Neuronal stem cell (in vitro differentiated cells): ENCODE measurements around the gene DGLUCY.
A peak's percentile ranks its signal among the peaks of the same experiment; 100 is the strongest.

Source experiments
- DNase-seq: peaks from one replicate; pipeline ENCODE4 v3.0.0-alpha.2; 2013; ENCODE audit warnings: low spot score
- H2AFZ ChIP-seq: one replicate; pipeline ENCODE4 v1.6.1; 2013; ENCODE audit warnings: mild to moderate bottlenecking, low read length, inconsistent platforms
- H2AK5ac ChIP-seq: 2 replicates; pipeline ENCODE4 v1.6.1; 2013; ENCODE audit warnings: low read depth, mild to moderate bottlenecking, inconsistent platforms, low read length, moderate library complexity, mixed read lengths
- H2BK120ac ChIP-seq: 2 replicates; pipeline ENCODE4 v1.6.1; 2013; ENCODE audit warnings: low read depth, mild to moderate bottlenecking, inconsistent platforms, low read length, moderate library complexity, mixed read lengths
- H2BK12ac ChIP-seq: one replicate; pipeline ENCODE4 v1.6.1; 2013; ENCODE audit warnings: low read length, inconsistent platforms
- H2BK15ac ChIP-seq: 2 replicates; pipeline ENCODE4 v1.6.1; 2013; ENCODE audit warnings: mild to moderate bottlenecking, low read length, inconsistent platforms, mixed read lengths
- H2BK5ac ChIP-seq: one replicate; pipeline ENCODE4 v1.6.1; 2013; ENCODE audit warnings: inconsistent platforms, mild to moderate bottlenecking, low read length, moderate library complexity
- H3K14ac ChIP-seq: one replicate; pipeline ENCODE4 v1.6.1; 2013; ENCODE audit warnings: low read length, inconsistent platforms
- H3K18ac ChIP-seq: 2 replicates; pipeline ENCODE4 v1.6.1; 2013; ENCODE audit warnings: low read length, inconsistent platforms
- H3K23ac ChIP-seq: 2 replicates; pipeline ENCODE4 v1.6.1; 2013; ENCODE audit warnings: low read depth, mild to moderate bottlenecking, mixed read lengths, low read length, inconsistent platforms; ENCODE audit not compliant: poor library complexity
- H3K27ac ChIP-seq: replicated peaks from 3 replicates; pipeline ENCODE4 v1.5.1; 2013; ENCODE audit warnings: low read length, inconsistent platforms
- H3K27me3 ChIP-seq, 3 experiments: 2 replicates each; pipeline ENCODE4 v1.6.1; 2013; ENCODE audit warnings: low read length in 3 of 3, mild to moderate bottlenecking in 2 of 3, inconsistent platforms in 1 of 3, low read depth in 1 of 3, mixed read lengths in 1 of 3, moderate library complexity in 1 of 3; ENCODE audit not compliant: control insufficient read depth in 3 of 3, insufficient read depth in 3 of 3
- H3K36me3 ChIP-seq, 2 donors: replicated peaks in 1 of 2; 2 replicates each; pipeline ENCODE4 v1.6.1; 2013; ENCODE audit warnings: low read length in 2 of 2; ENCODE audit not compliant: control insufficient read depth in 2 of 2, insufficient read depth in 2 of 2
- H3K4ac ChIP-seq: 2 replicates; pipeline ENCODE4 v1.6.1; 2013; ENCODE audit warnings: inconsistent platforms, mild to moderate bottlenecking, low read length, moderate library complexity
- H3K4me1 ChIP-seq, 2 donors: 1 replicate in 1 of 2; 2 replicates in 1 of 2; pipeline ENCODE4 v1.6.1; 2013; ENCODE audit warnings: low read length in 2 of 2, low read depth in 1 of 2; ENCODE audit not compliant: control insufficient read depth in 2 of 2, insufficient read depth in 1 of 2
- H3K4me2 ChIP-seq: one replicate; pipeline ENCODE4 v1.6.1; 2013; ENCODE audit warnings: mild to moderate bottlenecking, low read length, inconsistent platforms; ENCODE audit not compliant: insufficient read depth, poor library complexity, severe bottlenecking
- H3K4me3 ChIP-seq, 2 donors: 2 replicates each; pipeline ENCODE4 v1.5.1; 2013; ENCODE audit warnings: low read length in 2 of 2, mild to moderate bottlenecking in 2 of 2, inconsistent platforms in 1 of 2, moderate library complexity in 1 of 2
- H3K79me1 ChIP-seq: one replicate; pipeline ENCODE4 v1.6.1; 2013; ENCODE audit warnings: low read depth, mild to moderate bottlenecking, inconsistent platforms, low read length, moderate library complexity
- H3K9ac ChIP-seq: one replicate; pipeline ENCODE4 v1.6.1; 2013; ENCODE audit warnings: mild to moderate bottlenecking, low read depth, low read length, inconsistent platforms; ENCODE audit not compliant: poor library complexity
- H3K9me3 ChIP-seq, 2 donors: replicated peaks in 1 of 2; 2 replicates each; pipeline versions ENCODE3 to v1.6.1; 2013; ENCODE audit warnings: low read length in 2 of 2, mild to moderate bottlenecking in 2 of 2, inconsistent platforms in 1 of 2, low read depth in 1 of 2, mixed read lengths in 1 of 2, moderate library complexity in 1 of 2; ENCODE audit not compliant: control insufficient read depth in 2 of 2, insufficient read depth in 1 of 2
- H4K8ac ChIP-seq: one replicate; pipeline ENCODE4 v1.6.1; 2013; ENCODE audit warnings: low read depth, mild to moderate bottlenecking, inconsistent platforms, low read length, moderate library complexity
- H4K91ac ChIP-seq: one replicate; pipeline ENCODE4 v1.6.1; 2013; ENCODE audit warnings: low read length, low read depth, mild to moderate bottlenecking, inconsistent platforms; ENCODE audit not compliant: poor library complexity
- WGBS, 2 donors: extraction: QIAGEN DNeasy Blood & Tissue Kit; methylation state at CpG; one replicate each; pipeline ENCODE4 v1.1.7; 2013; ENCODE audit warnings: missing lambda C conversion rate in 2 of 2, mixed read lengths in 1 of 2; ENCODE audit not compliant: insufficient read length in 2 of 2, insufficient replicate concordance in 1 of 2; ENCODE audit errors: extremely low coverage in 2 of 2; 5-methylcytosine and 5-hydroxymethylcytosine counted together

DGLUCY gene

DNA sequence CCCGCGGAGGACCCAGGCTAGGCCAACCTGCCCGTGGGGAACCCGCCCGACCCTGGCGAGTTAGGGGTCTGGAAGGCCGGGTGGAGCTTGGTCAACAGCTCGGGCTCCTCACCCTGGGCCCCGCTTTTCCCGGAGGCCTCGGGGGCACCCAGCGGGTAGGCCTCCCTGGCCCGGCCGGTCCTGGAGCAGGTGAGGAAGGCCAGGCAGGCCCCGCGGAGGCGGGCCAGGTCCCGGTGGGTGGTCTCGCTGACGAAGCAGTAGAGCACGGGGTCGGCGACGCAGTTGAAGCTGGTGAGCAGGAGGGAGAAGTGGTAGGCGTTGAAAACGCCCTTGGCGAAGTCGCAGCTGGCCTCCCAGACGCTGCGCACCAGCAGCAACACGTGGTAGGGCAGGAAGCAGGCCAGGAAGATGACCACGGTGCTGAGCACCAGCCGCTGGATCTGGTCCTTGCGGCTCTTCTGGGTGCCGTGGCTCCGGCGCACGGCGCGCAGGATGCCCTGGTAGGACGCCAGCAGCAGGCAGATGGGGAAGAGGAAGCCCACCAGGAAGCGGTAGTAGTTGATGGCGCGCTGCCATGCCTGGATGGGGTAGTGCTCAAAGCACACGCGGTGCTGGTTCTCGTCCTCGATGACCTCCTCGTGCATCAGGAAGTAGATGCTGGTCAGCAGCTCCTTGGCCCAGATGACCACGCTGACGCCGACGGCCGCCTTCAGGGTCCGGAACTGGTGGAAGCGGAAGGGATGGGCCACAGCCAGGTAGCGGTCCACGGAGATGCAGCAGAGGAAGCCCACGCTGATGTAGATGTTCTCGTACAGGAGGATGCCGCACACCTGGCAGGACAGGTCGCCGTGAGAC lies 120.3 kb downstream of the DGLUCY start:
- peak overlapping the region; percentile 26 for H3K14ac ChIP-seq
- H3K4me3 ChIP-seq = peak overlapping the region in 1 of 2 donors; percentile 60
- no peak overlapping the region for H2AFZ ChIP-seq
- no peak for DNase-seq
- peak overlapping the region; percentile 73 for H3K18ac ChIP-seq
- no peak overlapping the region for H3K9ac ChIP-seq
- H3K4ac ChIP-seq = no peak overlapping the region
- H3K4me1 ChIP-seq = no peaks in the 10 kb centered on the region
- peaks cover 13 to 17% of the 10 kb centered on the region in 2 donors for H3K9me3 ChIP-seq
- H4K91ac ChIP-seq = peak overlapping the region; percentile 48
- H2BK15ac ChIP-seq = no peak overlapping the region
- no peaks in the 10 kb centered on the region for H3K79me1 ChIP-seq
- H3K36me3 ChIP-seq = no peaks in the 10 kb centered on the region
- no peak overlapping the region for H2BK120ac ChIP-seq
- H3K23ac ChIP-seq = peak overlapping the region; percentile 52
- no peak overlapping the region for H3K4me2 ChIP-seq
- no peaks in the 10 kb centered on the region for H3K27me3 ChIP-seq
- H4K8ac ChIP-seq = no peak overlapping the region
- no peak overlapping the region for H3K27ac ChIP-seq
- no CpG with 5 or more reads among the region's 63 CpGs for WGBS, 2 donors
- H2BK5ac ChIP-seq = no peak overlapping the region
- H2BK12ac ChIP-seq = no peak overlapping the region
- H2AK5ac ChIP-seq = peak overlapping the region; percentile 29

- Histone ChIP-seq H3K9ac (no peak overlapping the region), H3K23ac (peak overlapping the region; percentile 52), H2AFZ (no peak overlapping the region), H3K18ac (peak overlapping the region; percentile 73), H3K27me3 (no peaks in the 10 kb centered on the region), H2BK120ac (no peak overlapping the region), H3K9me3 (peaks cover 13 to 15% of the 10 kb centered on the region in 2 donors), H3K79me1 (no peaks in the 10 kb centered on the region), H2BK15ac (no peak overlapping the region), H4K91ac (no peak overlapping the region), H2BK12ac (no peak overlapping the region), H3K36me3 (no peaks in the 10 kb centered on the region), H3K4me2 (no peak overlapping the region), H3K4ac (no peak overlapping the region), H3K14ac (peak overlapping the region; percentile 26), H3K27ac (no peak overlapping the region), H3K4me3 (peak overlapping the region in 1 of 2 donors; percentile 60), H3K4me1 (no peaks in the 10 kb centered on the region), H2BK5ac (no peak overlapping the region), H4K8ac (no peak overlapping the region), H2AK5ac (no peak overlapping the region)
- DNase-seq = no peak
- no CpG with 5 or more reads among the region's 16 CpGs for WGBS, 2 donors
These were observed 120.9 kb downstream of the DGLUCY start for GRCh38 chr14:91234791-91235114.

- Histone ChIP-seq H3K23ac (no peak overlapping the region), H2BK12ac (no peak overlapping the region), H3K4me1 (no peaks in the 10 kb centered on the region), H2BK15ac (no peak overlapping the region), H2BK120ac (no peak overlapping the region), H3K27me3 (no peaks in the 10 kb centered on the region), H4K91ac (no peak overlapping the region), H3K9me3 (peaks cover 7 to 12% of the 10 kb centered on the region in 2 donors), H3K4me3 (no peak overlapping the region), H2AK5ac (no peak overlapping the region), H3K4ac (no peak overlapping the region), H3K79me1 (no peaks in the 10 kb centered on the region), H3K14ac (no peak overlapping the region), H3K36me3 (no peaks in the 10 kb centered on the region), H3K18ac (no peak overlapping the region), H3K4me2 (no peak overlapping the region), H3K27ac (no peak overlapping the region), H4K8ac (no peak overlapping the region), H3K9ac (no peak overlapping the region), H2BK5ac (no peak overlapping the region), H2AFZ (no peak overlapping the region)
- WGBS, 2 donors = no CpG with 5 or more reads among the region's 7 CpGs
- no peak for DNase-seq
These were observed 122.0 kb downstream of the DGLUCY start for GRCh38 chr14:91235841-91236240.

GRCh38 chr14:91237219-91237618 lies 123.3 kb downstream of the DGLUCY start:
- Histone ChIP-seq H2BK5ac (no peak overlapping the region), H3K23ac (no peak overlapping the region), H3K79me1 (no peaks in the 10 kb centered on the region), H2AK5ac (no peak overlapping the region), H2BK15ac (no peak overlapping the region), H3K14ac (no peak overlapping the region), H3K4me2 (no peak overlapping the region), H3K27ac (no peak overlapping the region), H3K27me3 (no peaks in the 10 kb centered on the region), H2AFZ (no peak overlapping the region), H2BK120ac (no peak overlapping the region), H2BK12ac (no peak overlapping the region), H3K4me3 (no peak overlapping the region), H3K18ac (no peak overlapping the region), H4K91ac (no peak overlapping the region), H3K4me1 (no peaks in the 10 kb centered on the region), H3K4ac (no peak overlapping the region), H4K8ac (no peak overlapping the region), H3K9ac (no peak overlapping the region), H3K9me3 (peaks cover 0 to 6% of the 10 kb centered on the region in 2 donors), H3K36me3 (no peaks in the 10 kb centered on the region)
- DNase-seq = no peak
- no CpG with 5 or more reads among the region's 7 CpGs for WGBS, 2 donors
